GM04503 (cell line): ENCODE results near the gene PCP4L1.

Experiments used
- DNase-seq: peaks from one replicate; pipeline ENCODE4 v3.0.0-alpha.2; 2012; ENCODE audit warnings: low read depth

The PCP4L1 gene

DNA sequence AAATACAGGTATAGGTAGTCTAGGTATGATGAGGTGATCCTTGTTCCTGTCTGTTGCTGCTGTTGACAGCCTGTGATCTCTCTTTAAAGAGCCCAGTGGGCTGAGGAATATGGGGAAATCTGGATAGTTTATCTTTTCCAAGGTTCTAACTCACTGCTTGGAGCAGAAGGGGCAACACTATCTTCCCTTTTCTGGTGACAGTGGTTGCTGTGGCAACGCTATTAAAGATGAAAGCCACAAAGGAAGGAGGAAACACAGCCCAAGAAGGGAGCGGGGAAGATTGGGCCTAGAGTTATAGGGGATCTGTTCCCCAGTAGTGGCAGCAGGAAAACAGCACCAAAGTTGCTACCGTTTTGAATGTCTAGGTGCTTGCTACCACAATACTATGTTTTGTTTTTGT lies 8.8 kb downstream of the PCP4L1 start:
- no peak for DNase-seq

DNA sequence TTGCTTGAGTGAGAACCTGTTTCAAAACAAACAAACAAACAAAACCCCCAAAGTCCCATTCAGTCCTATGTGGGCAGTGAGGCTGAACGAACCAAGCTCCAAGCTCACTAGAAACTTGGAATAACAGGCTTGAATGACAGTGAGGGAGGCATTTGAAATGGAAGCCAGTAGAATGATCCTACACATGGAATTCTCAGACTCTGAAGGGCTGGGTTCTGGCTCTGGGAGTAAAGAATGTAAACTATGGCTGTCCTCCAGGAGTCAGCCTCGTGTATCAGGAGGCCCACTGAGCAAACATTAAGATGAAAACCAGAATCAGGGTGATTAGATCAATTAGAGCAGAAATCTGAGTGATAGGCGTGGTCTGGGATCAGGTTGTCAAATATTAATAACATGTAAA lies 14.9 kb downstream of the PCP4L1 start:
- no peak for DNase-seq

DNA sequence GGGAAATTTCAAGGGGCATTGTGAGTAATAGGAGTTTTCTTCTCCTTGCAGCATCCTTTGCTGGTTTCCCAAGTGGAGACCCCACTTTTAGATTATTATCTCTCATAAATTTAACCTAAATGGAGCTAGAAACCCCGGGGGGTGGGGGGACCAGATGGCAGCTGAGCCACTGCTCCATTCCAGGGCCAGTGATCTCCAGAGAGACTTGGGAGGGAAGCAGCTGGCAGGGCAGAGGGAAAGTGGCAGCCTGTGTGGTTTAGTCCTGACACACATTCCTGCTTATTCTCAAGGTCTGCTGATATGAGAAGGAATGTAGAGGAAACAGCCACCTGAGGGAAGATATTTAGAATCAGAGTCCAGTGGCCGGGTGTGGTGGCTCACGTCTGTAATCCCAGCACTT lies 16.3 kb downstream of the PCP4L1 start:
- DNase-seq, result no peak

DNA sequence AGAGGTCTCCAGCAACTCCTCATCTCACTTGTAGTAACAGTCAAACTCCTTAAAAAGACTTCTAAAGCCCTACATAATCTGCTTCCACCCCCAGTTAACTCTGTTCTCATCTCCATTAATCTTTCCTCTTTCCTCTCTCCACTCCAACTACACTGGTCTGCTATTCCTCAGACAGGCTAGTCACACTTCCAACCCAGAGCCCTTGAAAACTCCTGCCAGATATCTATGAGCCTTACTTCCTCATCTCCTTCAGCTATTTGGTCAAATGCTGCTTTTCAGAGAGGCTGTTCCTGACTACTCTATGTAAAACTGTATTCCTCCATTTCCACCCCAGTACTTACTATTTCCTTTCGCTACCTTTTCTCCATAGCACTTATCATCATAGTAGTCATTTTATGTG lies 24.4 kb downstream of the PCP4L1 start:
- no peak for DNase-seq

DNA sequence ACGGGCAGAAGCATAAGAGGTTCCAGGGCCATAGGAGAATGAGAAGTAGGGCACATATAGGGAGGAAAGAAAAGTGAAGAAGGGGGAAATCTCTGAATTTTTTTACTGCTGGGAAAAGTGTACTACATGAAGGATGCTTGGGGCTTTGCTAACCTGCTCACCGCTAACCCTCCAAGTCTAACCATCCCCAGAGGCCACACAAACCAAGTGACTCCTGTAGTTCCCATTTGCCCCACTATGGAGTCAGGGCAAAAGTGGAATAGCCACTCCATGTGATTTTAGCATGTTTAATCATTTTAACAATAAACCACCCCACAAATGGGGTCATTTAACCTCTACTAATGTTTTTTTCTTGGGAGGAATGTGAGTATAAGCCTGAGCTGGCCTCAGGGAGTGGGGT lies 26.6 kb downstream of the PCP4L1 start:
- DNase-seq, result no peak

DNA sequence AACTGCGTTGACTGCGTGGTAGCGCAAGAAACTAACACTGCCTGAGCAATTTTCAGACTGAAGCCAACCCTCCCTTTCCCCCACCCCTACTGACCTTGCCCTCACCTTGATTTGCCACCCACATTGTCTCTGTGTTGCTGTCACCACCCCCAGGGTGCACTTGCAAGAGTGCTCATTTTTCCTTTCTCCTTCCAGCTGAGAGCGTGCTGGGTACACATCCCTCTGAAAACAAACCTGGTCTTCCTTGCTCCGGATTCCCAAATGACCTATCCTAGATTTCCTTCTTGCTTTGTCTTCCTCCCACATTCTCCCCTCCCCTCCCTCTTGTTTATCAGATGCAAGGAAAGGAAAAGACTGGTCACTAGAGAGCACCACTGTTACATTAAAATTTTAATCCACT lies 27.0 kb downstream of the PCP4L1 start:
- DNase-seq, result no peak

DNA sequence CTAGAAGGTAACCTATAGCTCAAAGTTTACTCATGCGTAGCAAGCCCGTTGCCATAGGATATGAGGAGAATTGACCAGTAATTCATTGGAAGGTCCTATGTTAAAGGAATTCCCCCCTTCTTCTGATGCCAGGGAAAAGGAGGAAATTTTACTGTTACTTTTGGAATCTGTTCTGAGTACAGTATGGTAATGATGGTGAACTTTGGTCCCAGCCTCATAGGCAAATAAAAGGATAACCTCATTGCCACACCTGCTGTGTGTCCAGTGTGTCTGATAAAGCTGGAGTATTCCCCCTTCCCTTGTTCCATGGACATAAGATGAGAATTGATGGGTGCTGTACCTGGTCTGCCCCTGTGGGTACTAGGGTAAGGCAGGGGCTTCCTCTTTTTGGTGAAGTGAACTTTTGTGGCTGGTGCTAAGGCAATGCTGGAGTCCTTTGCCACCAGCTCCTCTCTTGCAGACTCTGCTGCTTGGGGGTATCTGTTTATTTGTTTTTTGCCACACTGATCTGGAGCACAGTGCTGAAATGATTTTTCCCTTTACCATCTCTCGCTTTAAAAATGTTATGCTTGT lies 29.0 kb downstream of the PCP4L1 start:
- DNase-seq, result no peak

DNA sequence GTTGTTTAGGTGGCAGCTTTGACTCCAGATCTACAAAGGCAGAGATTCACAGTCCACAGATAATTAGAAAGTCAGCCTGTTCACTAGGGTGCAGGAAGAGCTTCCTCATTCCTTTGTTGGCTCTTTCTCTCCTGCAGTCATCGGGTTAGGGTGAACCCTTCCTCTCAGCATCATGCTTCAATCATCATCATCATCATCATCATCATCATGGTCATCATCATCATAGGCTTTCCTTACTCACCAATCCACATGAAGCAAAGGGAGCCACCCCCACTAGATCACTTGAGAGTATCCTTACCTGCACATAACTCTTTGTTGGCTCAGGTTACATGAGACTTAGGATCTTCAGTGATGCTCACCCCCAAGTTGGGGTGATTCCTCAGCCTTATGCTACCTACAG lies 32.2 kb downstream of the PCP4L1 start:
- no peak for DNase-seq

DNA sequence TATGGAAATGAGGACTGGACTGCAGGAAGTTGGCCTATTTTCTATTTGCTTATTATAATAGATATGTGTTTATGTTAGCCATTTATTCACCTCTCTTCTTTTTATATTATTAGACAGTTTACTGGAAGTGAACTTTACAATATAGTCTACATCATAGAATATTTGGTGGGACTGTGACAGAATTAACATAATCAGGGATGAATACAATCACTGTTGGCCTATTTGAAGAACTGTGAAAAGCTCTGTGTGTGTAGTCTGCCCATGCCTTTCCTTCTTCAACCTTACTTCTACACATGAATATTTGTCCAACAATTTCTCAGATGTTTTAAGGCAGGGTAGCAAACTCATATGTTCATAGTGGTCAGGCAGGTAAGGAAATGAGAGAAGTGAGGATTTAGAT lies 38.9 kb downstream of the PCP4L1 start:
- no peak for DNase-seq

DNA sequence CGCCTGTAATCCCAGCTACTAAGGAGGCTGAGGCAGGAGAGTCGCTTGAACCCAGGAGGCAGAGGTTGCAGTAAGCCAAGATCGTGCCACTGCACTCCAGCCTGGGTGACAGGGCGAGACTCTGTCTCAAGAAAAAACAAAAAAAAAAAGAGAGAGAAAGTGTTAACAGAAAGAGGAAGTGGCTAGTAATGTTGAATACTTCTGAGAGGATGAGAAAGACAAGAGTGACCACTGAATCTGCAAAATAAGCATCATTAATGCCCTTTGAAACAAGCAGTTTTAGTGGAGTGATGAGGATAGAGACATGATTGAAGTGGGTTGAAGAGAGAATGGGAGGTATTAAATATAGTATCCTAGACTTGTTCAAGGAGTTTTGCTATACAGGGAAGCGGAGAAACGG lies 39.6 kb downstream of the PCP4L1 start:
- no peak for DNase-seq

DNA sequence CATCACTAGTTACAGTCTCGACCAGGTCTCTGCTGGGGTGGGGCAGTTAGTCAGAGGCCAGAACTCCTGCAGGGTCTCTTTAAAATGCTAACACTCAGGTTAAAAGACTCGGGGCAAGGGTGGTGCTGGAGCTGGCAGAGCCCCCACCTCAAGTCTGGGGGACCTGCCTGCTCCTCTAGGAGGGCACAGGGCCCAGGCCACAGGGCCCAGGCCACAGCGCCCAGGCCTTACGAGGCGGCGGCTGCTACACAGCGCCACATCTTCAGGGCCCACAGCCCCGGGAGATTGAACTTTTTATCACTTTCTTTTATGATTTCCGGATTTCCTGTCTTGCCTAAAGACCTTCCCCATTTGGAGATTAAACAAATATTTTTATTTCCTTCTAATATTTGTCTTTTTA lies 40.8 kb downstream of the PCP4L1 start:
- DNase-seq, result no peak

DNA sequence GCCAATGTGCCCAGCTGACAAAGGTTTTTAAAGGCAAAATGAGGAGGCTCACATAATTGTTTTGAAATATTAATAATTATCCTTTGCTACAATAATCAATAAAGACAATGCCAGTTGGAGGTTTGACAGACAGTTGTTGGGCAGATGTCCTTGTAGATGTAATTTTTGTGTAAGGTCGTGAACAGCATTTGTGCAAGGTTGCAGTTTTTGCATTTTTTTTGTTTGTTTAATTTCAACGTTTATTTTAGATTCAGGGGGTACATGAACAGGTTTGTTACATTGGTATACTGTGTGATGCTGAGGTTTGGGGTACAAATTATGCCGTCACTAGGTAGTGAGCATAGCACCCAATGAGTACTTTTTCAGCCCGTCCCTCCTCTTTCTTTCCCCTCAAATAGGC lies 41.9 kb downstream of the PCP4L1 start:
- no peak for DNase-seq

DNA sequence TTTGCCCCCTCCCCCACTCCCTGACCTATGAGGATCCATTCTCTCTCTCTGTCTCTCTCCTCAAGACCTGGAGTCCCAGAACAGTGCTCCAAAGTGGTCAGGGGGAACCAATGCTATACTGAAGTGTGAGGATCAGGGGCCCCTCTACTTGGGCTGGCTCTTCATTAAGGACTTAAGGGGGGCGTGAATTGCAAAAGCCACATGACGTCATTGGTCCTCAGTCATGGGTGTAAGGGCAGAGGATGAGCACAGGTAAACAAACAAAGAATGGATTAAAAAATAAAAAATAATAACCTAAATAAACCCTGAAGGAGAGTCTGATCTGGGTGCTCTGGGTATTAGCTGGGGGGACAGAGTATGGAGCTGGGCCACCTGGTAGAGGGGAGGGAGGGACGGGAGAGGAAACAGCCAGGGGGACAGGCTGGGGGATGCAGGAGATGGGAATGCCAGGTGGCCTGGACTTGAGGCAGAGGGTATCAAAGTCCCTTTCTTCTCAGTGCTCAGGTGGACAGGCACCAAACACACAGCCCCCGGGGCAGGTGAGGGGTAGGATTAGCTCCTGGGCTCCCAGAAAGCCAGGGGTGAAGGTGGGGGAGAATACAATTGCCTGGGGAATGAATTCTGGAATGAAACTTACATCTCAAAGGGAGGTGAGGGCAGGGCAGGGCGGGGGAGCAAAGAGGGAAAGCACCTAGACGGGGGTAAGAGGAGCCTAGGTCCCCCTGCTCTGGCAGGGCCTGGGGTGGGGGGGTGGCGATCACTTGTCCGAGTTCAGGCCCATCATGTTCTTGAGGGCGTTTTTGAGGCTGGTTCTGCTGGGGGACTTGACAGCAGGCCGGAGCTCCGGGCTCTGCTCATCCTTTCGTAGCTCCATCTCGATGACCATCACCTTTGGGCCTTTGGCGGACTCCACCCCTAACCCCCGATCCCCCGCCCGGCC lies 46.7 kb downstream of the PCP4L1 start:
- no peak for DNase-seq

DNA sequence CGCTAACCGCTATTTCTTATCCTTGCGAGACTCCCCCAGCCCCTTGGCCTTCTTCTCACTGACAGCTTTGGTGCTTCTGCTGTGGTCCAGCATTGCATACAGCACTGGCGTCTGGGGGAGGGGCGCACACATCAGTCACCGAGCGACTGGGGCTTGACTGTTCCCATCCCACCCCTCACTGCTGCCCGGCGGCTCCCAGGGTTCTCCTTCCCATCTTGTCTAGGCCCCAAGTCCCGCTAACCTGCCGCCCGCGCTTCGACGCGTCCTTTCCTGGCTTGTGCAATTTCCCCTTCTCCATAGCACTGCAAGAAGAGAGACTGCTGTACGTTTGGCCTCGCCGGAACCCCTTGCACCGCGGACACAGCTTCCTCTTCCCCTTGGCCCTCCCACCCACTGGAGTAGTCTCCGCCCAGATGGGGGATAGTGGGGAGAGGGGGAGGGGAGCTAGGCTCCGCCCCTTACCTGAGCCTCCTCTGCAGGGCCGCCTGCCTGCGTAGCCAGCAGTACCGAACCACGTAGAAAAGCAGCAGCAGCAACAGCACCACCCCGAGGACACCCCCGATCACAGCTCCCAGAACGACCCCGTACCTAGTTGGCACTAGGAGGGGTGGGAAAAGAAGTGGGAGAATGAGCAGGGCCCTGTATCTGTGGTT lies 47.4 kb downstream of the PCP4L1 start:
- no peak for DNase-seq

DNA sequence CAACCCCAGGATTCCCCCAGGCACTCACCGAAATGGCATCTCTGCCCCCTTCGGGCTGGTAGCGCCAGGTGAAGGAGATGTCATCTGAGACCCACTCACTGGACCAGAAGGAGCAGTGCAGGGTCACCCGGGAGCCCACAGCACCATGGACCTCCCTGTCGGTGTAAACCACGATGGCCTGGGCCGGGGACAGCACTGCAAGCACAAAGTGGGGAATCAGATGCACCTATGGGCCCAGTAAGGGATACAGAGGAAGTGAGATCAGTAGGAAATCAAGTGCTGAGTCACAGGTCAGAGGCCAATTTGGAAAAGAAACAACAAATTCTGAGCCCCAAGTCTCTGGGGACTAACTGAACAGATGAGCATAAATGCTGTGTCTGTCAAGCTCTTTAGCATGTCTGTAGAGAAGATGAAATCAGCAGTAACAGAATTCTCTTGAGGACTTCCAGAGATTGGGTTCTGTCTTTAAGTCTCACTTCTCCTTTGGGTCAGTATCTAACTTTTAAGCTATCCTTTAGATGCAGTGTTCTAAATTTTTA lies 48.8 kb downstream of the PCP4L1 start:
- no peak for DNase-seq

DNA sequence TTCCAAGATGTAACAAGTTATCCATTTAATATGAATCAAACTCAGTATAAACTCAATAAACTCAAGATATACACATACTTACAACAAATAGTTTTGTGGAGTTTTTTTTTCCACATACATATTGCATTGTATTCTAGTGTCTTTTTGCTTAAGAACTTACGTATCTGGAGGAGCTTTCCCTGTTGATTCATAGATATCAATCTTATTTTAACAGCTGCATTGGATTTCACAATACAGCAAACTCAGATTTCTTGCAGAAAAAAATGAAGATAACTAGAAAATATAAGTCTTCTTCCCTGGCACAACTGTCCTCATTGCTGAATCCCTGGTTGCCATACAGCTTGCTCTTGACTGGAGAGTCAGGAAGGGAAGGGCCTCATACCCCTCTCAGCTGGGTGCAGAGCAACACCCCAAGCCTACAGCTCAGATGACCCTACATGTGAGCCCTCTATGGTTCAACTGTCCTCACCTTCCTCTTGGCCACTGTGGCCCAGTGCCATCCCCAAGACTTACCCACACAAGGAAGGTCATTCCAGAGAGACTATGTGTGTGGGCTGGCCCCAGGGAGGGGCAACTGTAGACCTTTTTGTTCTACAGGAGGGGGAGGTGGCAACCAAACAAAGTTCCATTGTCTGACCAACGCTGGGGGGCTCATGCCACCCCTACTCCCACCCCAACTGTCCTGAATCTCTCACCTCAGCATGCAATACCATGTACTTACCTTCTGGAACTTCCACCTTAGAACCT lies 49.5 kb downstream of the PCP4L1 start:
- no peak for DNase-seq

DNA sequence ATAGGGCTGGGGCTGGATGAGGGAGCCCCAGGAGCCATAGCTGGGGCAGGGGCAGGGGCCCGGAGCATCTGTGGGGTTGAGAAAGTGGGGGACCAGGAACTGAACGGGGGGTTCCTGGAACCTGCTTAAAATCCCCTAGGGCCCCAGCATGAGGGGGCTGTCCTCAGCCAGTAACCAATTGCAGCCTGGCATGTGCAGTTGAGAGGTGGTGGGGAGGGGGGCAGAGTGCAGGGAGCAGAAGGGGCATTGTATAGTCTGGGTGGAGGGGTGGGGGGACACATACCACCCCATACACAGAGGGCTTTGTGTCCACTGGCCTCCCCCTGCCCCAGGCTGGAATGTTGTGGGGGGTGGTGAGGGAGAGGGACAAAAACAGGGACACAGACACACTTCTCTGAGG lies 51.3 kb downstream of the PCP4L1 start, which contains the start of gene MPZ:
MPZ (minus strand) TSS at position 101 of the 400 bp plus-strand sequence; CDS start at position 38, 63 bp downstream.
- DNase-seq, result no peak

DNA sequence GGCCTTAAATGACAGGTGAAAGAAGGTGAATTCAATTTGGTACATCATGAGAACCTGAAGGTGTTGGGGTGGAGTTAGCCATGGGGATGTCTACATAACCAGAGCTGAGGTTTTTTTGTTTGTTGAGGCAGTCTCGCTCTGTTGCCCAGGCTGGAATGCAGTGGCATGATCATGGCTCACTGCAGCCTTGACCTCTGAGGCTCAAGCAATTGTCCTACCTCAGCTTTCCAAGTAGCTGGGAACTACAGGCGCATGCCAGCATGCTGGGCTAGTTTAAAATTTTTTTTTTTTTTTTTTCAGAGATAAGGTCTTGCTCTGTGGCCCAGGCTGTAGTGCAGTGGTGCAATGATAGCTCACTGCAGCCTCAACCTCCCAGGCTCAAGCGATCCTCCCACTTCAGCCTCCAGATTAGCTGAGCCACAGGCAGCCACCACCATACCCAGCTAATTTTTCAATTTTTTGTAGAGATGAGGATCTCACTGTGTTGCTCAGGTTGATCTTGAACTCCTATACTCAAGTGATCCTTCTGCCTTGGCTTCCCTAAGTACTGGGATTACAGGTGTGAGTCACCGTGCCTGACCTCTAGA lies 53.1 kb downstream of the PCP4L1 start:
- no peak for DNase-seq

DNA sequence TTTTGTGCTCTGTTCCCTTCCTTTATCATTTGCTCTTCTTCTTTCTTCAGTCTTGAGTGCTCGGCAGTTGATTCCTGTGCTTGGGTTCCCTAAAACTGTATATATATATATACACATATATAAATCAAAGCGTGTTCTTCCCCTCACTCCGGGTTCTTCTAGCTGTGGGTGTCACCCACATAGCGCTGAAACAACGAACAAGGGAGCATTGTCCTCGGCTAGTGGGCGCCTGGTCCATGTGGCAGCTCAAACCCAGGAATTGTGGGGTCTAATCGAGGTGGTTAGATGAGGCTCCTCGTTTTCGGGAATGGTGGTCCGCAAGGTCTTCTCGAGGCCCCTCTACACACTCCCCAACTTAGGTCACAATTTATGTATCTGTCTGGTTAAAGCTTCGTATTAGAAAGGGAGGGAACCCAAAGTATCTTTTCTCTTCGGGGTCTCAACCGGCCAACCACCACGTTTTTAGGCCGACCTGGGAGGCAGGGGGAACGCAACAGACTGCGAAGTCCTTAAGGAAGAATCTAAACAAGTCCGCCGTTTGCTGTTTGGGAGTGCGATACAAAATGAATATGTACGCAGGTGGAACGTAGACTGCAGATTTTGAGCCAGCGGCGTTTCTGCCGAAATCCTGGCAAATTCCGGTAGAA lies 55.1 kb downstream of the PCP4L1 start:
- DNase-seq, result no peak

DNA sequence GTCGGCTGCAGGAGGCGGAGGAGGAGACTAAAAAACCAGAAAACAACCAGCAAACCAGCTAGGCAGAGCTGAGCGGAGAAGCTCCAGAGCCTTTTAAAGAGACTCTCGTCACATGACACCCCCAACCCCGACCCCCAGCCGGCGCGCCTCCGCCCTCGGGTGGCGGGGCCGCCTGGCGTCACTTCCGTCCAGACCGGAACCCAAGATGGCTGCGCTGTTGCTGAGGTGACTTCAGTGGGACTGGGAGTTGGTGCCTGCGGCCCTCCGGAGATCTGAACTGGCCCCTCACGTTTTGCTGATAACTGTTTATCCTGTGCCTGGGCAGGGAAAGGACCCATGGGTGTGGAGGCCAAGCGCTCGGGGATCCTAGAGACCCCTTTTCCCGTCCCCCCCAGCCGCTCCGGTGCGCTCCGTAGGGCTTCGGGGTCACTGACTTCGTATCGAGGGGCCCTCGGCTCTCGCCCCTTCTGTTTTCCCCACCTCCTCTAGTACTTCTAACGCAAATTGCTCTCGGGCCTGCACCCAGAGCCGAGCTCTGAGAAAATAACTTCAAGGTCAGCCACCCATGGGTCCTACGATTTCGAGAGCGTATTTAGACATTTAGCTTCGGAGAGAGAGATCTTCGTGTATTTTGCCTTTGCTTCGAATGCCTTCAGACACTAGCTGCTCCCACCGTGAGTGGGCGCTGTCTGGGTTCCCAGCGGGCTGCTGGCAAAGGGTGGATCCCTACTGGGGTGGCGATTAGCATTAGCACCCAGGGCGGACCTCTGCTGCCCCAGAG lies 55.8 kb downstream of the PCP4L1 start, which contains the start of gene SDHC:
SDHC (plus strand) TSS at position 181 of the 781 bp plus-strand sequence; CDS start at position 206, 25 bp downstream.
- peak; percentile 57 for DNase-seq
